HL-60 (cell line): ENCODE data around the gene CTDNEP1.

Experiments
- GABPA ChIP-seq: IDR thresholded peaks from 2 replicates; pipeline ENCODE4 v1.6.1; 2012; ENCODE audit warnings: low read depth
- POLR2AphosphoS5 ChIP-seq: IDR thresholded peaks from 2 replicates; pipeline ENCODE4 v1.6.1; 2012; ENCODE audit warnings: low read depth
- REST ChIP-seq: IDR thresholded peaks from 2 replicates; pipeline ENCODE4 v1.6.1; 2012; ENCODE audit warnings: low read depth; ENCODE audit not compliant: insufficient replicate concordance
- SPI1 ChIP-seq: IDR thresholded peaks from 2 replicates; pipeline ENCODE4 v1.6.1; 2012; ENCODE audit warnings: low read depth, mild to moderate bottlenecking, borderline replicate concordance
- TF ChIP-seq, protein P1 (sequence below): IDR thresholded peaks from one replicate; pipeline ENCODE4 v1.5.1; 2011; ENCODE audit warnings: low read length, control low read depth, inconsistent platforms; ENCODE audit not compliant: insufficient read depth

DNA sequence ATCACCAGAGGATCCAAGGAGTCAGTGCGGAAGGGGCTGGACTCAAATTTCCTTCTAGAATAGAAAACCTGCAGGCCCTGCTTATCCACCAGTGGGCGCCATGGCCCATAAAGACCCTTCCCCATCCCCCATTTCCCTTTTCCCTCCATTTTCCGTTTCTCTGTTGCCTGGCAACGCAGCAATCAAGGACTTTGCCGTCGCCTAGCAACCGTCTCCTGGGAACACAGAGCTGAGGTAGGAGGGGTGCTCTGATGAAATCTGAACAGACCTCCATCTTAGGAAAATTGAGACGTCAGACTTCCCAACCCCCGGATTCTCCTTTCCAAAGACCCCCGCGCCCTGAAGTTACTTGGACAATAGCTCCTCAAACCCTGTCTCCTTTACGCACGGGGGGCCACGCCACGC, 37.6 kb downstream of the CTDNEP1 start:
- TF ChIP-seq, protein P1, sequence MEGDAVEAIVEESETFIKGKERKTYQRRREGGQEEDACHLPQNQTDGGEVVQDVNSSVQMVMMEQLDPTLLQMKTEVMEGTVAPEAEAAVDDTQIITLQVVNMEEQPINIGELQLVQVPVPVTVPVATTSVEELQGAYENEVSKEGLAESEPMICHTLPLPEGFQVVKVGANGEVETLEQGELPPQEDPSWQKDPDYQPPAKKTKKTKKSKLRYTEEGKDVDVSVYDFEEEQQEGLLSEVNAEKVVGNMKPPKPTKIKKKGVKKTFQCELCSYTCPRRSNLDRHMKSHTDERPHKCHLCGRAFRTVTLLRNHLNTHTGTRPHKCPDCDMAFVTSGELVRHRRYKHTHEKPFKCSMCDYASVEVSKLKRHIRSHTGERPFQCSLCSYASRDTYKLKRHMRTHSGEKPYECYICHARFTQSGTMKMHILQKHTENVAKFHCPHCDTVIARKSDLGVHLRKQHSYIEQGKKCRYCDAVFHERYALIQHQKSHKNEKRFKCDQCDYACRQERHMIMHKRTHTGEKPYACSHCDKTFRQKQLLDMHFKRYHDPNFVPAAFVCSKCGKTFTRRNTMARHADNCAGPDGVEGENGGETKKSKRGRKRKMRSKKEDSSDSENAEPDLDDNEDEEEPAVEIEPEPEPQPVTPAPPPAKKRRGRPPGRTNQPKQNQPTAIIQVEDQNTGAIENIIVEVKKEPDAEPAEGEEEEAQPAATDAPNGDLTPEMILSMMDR, result no peak
- TF ChIP-seq POLR2AphosphoS5, result no peak
- TF ChIP-seq REST, result no peak
- no peak for TF ChIP-seq SPI1
- no peak for TF ChIP-seq GABPA
